PFSK-1 (cell line): Measurements from ENCODE around the gene SCGB1C1.

Experiments used
- FOXP2 ChIP-seq: optimal IDR thresholded peaks from 2 replicates; pipeline ENCODE3; 2011; ENCODE audit warnings: borderline replicate concordance, control low read depth, inconsistent platforms; ENCODE audit not compliant: insufficient read depth; ENCODE audit errors: extremely low read length, extremely low read depth
- POLR2AphosphoS5 ChIP-seq: IDR thresholded peaks from 2 replicates; pipeline ENCODE4 v1.6.1; 2012; ENCODE audit warnings: low read depth, mild to moderate bottlenecking, control low read depth, low read length, moderate library complexity
- SIN3A ChIP-seq: IDR thresholded peaks from 2 replicates; pipeline ENCODE4 v1.6.1; 2012; ENCODE audit warnings: mild to moderate bottlenecking, low read length, moderate library complexity, borderline replicate concordance; ENCODE audit not compliant: insufficient read depth
- TAF1 ChIP-seq: IDR thresholded peaks from 2 replicates; pipeline ENCODE4 v1.6.1; 2012; ENCODE audit warnings: low read length, control low read depth, borderline replicate concordance; ENCODE audit not compliant: insufficient read depth
- TF ChIP-seq, protein P1 (sequence below), 2 experiments: IDR thresholded peaks; 2 replicates each; pipeline versions ENCODE4 v1.6.1 to v1.8.0; 2011 to 2012; ENCODE audit warnings: low read depth in 2 of 2, low read length in 2 of 2, control low read depth in 1 of 2, inconsistent platforms in 1 of 2, mild to moderate bottlenecking in 1 of 2, moderate library complexity in 1 of 2; ENCODE audit not compliant: insufficient read depth in 1 of 2

SCGB1C1 gene

DNA sequence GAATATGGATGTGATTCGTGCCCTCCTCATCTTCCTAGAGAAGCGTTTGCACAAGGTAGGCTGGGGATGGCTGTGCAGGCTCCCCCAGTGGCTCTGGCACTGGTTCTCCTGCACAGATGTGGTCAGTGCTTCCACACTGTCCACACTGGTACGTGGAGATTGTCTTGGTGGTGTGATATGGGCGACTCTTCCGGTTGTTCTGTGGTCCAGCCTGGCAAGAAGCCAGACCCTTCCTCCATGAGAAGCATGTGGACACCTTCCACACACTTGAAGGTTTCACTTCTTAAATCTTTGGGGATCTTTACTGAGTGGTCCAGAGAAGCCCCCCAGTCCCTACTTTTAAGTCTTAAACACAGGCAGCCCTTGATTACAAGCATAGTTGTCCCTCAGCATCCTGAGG, 18.4 kb downstream of the SCGB1C1 start:
- TF ChIP-seq POLR2AphosphoS5 (no peak), SIN3A (no peak), FOXP2 (no peak), TAF1 (no peak)
- TF ChIP-seq, protein P1, sequence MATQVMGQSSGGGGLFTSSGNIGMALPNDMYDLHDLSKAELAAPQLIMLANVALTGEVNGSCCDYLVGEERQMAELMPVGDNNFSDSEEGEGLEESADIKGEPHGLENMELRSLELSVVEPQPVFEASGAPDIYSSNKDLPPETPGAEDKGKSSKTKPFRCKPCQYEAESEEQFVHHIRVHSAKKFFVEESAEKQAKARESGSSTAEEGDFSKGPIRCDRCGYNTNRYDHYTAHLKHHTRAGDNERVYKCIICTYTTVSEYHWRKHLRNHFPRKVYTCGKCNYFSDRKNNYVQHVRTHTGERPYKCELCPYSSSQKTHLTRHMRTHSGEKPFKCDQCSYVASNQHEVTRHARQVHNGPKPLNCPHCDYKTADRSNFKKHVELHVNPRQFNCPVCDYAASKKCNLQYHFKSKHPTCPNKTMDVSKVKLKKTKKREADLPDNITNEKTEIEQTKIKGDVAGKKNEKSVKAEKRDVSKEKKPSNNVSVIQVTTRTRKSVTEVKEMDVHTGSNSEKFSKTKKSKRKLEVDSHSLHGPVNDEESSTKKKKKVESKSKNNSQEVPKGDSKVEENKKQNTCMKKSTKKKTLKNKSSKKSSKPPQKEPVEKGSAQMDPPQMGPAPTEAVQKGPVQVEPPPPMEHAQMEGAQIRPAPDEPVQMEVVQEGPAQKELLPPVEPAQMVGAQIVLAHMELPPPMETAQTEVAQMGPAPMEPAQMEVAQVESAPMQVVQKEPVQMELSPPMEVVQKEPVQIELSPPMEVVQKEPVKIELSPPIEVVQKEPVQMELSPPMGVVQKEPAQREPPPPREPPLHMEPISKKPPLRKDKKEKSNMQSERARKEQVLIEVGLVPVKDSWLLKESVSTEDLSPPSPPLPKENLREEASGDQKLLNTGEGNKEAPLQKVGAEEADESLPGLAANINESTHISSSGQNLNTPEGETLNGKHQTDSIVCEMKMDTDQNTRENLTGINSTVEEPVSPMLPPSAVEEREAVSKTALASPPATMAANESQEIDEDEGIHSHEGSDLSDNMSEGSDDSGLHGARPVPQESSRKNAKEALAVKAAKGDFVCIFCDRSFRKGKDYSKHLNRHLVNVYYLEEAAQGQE (IDR thresholded peaks at IDR 0.05; ENCODE audit: insufficient read depth in 1 of 2, low read depth in 2 of 2, low read length in 2 of 2), result no peak

GRCh38 chr11:211741-212140, 18.9 kb downstream of the SCGB1C1 start:
- TF ChIP-seq FOXP2, result no peak
- no peak for TF ChIP-seq POLR2AphosphoS5
- no peak for TF ChIP-seq SIN3A
- no peak for TF ChIP-seq TAF1
- TF ChIP-seq, protein P1 (IDR thresholded peaks at IDR 0.05; ENCODE audit: insufficient read depth in 1 of 2, low read depth in 2 of 2, low read length in 2 of 2), result no peak

- TF ChIP-seq TAF1, result no peak
- TF ChIP-seq, protein P1 (IDR thresholded peaks at IDR 0.05; ENCODE audit: insufficient read depth in 1 of 2, low read depth in 2 of 2, low read length in 2 of 2), result no peak
- no peak for TF ChIP-seq FOXP2
- no peak for TF ChIP-seq POLR2AphosphoS5
- no peak for TF ChIP-seq SIN3A
These were observed 19.5 kb downstream of the SCGB1C1 start for GRCh38 chr11:212150-213100.

GRCh38 chr11:213111-213510, 20.2 kb downstream of the SCGB1C1 start:
- TF ChIP-seq, protein P1 (IDR thresholded peaks at IDR 0.05; ENCODE audit: insufficient read depth in 1 of 2, low read depth in 2 of 2, low read length in 2 of 2), result no peak
- TF ChIP-seq TAF1 (no peak), POLR2AphosphoS5 (no peak), FOXP2 (no peak), SIN3A (no peak)
